Measurements from ENCODE around the gene KCNK2.
"Not testable (repeated sequence)": the region's sequence is repeated elsewhere in the genome, so short reads cannot be mapped to it uniquely, and the experiment has no call there.

GRCh38 chr1:215163144-215163543, 80.6 kb downstream of the KCNK2 start:
- not testable (repeated sequence) for TF ChIP-seq CREM (CRISPR knock-in tag; IDR thresholded peaks at IDR 0.05); CTCF (IDR thresholded peaks at IDR 0.05); CBFB (CRISPR knock-in tag; IDR thresholded peaks at IDR 0.05; ENCODE audit: low read depth); ATF1 (CRISPR knock-in tag; IDR thresholded peaks at IDR 0.05); GABPB1 (CRISPR knock-in tag; IDR thresholded peaks at IDR 0.05)
